ENCODE results near the gene CIITA. TPM values are rescaled to one million over a fixed set of nuclear protein-coding genes. Genes with fewer than 3 reads are reported as not detected.

CIITA gene
- total and polyA plus RNA-seq, 11 donors, result 1.6 to 73.9 (median 8.2) TPM

GRCh38 chr16:10831894-10832886 is 44.8 kb upstream of the CIITA start:
- Histone ChIP-seq H3K4me1 (peaks cover 3 to 43% (median 26%) of the 10 kb centered on the region in 12 donors), H3K27ac (peak overlapping the region in 1 of 12 donors; percentile 58), H3K36me3 (no peaks in the 10 kb centered on the region), H3K9me3 (no peaks in the 10 kb centered on the region), H3K27me3 (no peaks in the 10 kb centered on the region), H3K4me3 (no peak overlapping the region)
- TF ChIP-seq CTCF (IDR thresholded peaks at IDR 0.05), result peak in 1 of 12 donors; percentile 14
- no peak for TF ChIP-seq POLR2A (IDR thresholded peaks at IDR 0.05)
- DNase-seq (no peak), ATAC-seq (no peak)
- 83 to 95% (median 87%) methylated on average over 9 to 10 of the region's 10 CpGs for WGBS, 4 donors
- intact Hi-C loops (cut with DNase I), result loop anchor here in 5 of 10 donors (2.0 to 10.0 kb wide), 6 partner anchors 35 to 90 kb away; partner anchors contain the start of gene NUBP1 (in 1 of the 5)

GRCh38 chr16:10833271-10833670 is 43.7 kb upstream of the CIITA start:
- DNase-seq, result no peak
- WGBS, 4 donors, result 78 to 100% (median 95%) methylated on average over 5 of the region's 5 CpGs
- no peak for ATAC-seq
- H3K36me3 ChIP-seq, result no peaks in the 10 kb centered on the region
- H3K27ac ChIP-seq, result no peak overlapping the region
- intact Hi-C loops (cut with DNase I), result loop anchor here in 5 of 10 donors (2.0 to 10.0 kb wide), 6 partner anchors 34 to 91 kb away; partner anchors contain the start of gene NUBP1 (in 1 of the 5)
- H3K4me3 ChIP-seq, result no peak overlapping the region
- no peaks in the 10 kb centered on the region for H3K27me3 ChIP-seq
- H3K4me1 ChIP-seq, result peaks cover 2 to 33% (median 16%) of the 10 kb centered on the region in 12 donors
- H3K9me3 ChIP-seq, result no peaks in the 10 kb centered on the region
- TF ChIP-seq CTCF (IDR thresholded peaks at IDR 0.05) (no peak), POLR2A (IDR thresholded peaks at IDR 0.05) (no peak)

GRCh38 chr16:10834130-10834529 is 42.9 kb upstream of the CIITA start:
- Histone ChIP-seq H3K36me3 (no peaks in the 10 kb centered on the region), H3K27ac (no peak overlapping the region), H3K4me1 (peaks cover 0 to 24% (median 8%) of the 10 kb centered on the region in 12 donors), H3K27me3 (no peaks in the 10 kb centered on the region), H3K9me3 (no peaks in the 10 kb centered on the region), H3K4me3 (no peak overlapping the region)
- TF ChIP-seq CTCF (IDR thresholded peaks at IDR 0.05), result no peak
- TF ChIP-seq POLR2A (IDR thresholded peaks at IDR 0.05), result no peak
- ATAC-seq (no peak), DNase-seq (no peak)
- intact Hi-C loops (cut with DNase I), result loop anchor here in 4 of 10 donors (5.0 to 10.0 kb wide), 5 partner anchors 33 to 92 kb away; partner anchors contain the start of gene NUBP1 (in 1 of the 4)
- 89 to 94% (median 90%) methylated on average over 10 of the region's 10 CpGs for WGBS, 4 donors

GRCh38 chr16:10834766-10835165 is 42.2 kb upstream of the CIITA start:
- intact Hi-C loops (cut with DNase I), result loop anchor here in 5 of 10 donors (5.0 to 10.0 kb wide), 6 partner anchors 33 to 322 kb away; partner anchors contain the start of gene NUBP1 (in 1 of the 5)

More at GRCh38 chr16:10834766-10835165, 42.2 kb upstream of the CIITA start:
- H3K4me1 ChIP-seq, result peaks cover 0 to 18% (median 3%) of the 10 kb centered on the region in 12 donors
- no peak overlapping the region for H3K4me3 ChIP-seq
- DNase-seq, result no peak
- no peaks in the 10 kb centered on the region for H3K9me3 ChIP-seq
- no peak for ATAC-seq
- H3K27ac ChIP-seq, result no peak overlapping the region
- H3K27me3 ChIP-seq, result no peaks in the 10 kb centered on the region
- no peaks in the 10 kb centered on the region for H3K36me3 ChIP-seq
- 77 to 94% (median 84%) methylated on average over 1 of the region's 1 CpG for WGBS, 4 donors
- no peak for TF ChIP-seq POLR2A (IDR thresholded peaks at IDR 0.05)
- TF ChIP-seq CTCF (IDR thresholded peaks at IDR 0.05), result no peak

Data from heart left ventricle (tissue), 16 donors.